HCT116 (cell line): ENCODE measurements around the gene DEPDC5. TPM values are rescaled to one million over a fixed set of nuclear protein-coding genes. Genes with fewer than 3 reads are reported as not detected.

Experiments
- ATAC-seq: fragments of 200-7000 bp; cut with Tn5 transposase; 2 replicates; pipeline ENCODE4 v1.9.1; 2020; ENCODE audit warnings: mild to moderate bottlenecking, moderate library complexity
- BruUV-seq: library from RNA; stranded (reverse); fragments of 400-500 nt; replicated peaks from 2 replicates; lab custom pipeline; 2021; lab: Mats Ljungman, UMichigan
- CTCF ChIA-PET: fragments of 300-600 bp; sonication (Branson Sonifier 250); formaldehyde crosslinking; loops from one replicate; lab custom pipeline; 2021; ENCODE audit warnings: antibody characterized with exemption; lab: Charles Lee
- POLR2A ChIA-PET: fragments of 300-600, 350-600 bp; sonication (Branson Sonifier 250); formaldehyde crosslinking; loops from one replicate; lab custom pipeline; 2021; ENCODE audit warnings: antibody characterized with exemption; lab: Charles Lee
- RAD21 ChIA-PET, 2 experiments: fragments of 300-600 bp; sonication (Branson Sonifier 250); formaldehyde crosslinking; loops; one replicate each; lab custom pipeline; 2023; ENCODE audit warnings: low total read pairs in 2 of 2; ENCODE audit not compliant: uncharacterized antibody in 2 of 2, unreplicated experiment in 2 of 2, low non-redundant PET in 1 of 2; lab: Charles Lee
- DNase-seq: peaks from one replicate; pipeline ENCODE4 v3.0.0-alpha.2; 2010; ENCODE audit warnings: low read depth, low spot score
- H2AFZ ChIP-seq: fragments of 200-600 bp; shearing (Covaris generic), sonication (generic); 2 replicates; pipeline ENCODE4 v1.6.1; 2017; ENCODE audit warnings: low read depth, mixed run types, mixed read lengths, antibody characterized with exemption, low read length; ENCODE audit not compliant: poor library complexity, severe bottlenecking
- H3K27ac ChIP-seq: 2 replicates; pipeline ENCODE4 v1.5.1; 2012; ENCODE audit warnings: low read depth, low read length
- H3K27me3 ChIP-seq: fragments of 200-600 bp; sonication (generic); 2 replicates; pipeline ENCODE4 v1.6.1; 2016; ENCODE audit warnings: mixed run types, low read length, mixed read lengths; ENCODE audit not compliant: insufficient read depth
- H3K36me3 ChIP-seq, 2 experiments: fragments of 200-500 bp in 1 of 2; fragments of 200-600 bp in 1 of 2; sonication (Bioruptor generic) in 1 of 2; sonication (generic) in 1 of 2; 2 replicates each; pipeline versions ENCODE4 v1.5.1 to v1.6.1; 2014 to 2016; ENCODE audit warnings: low read length in 2 of 2, inconsistent platforms in 1 of 2, mixed read lengths in 1 of 2, mixed run types in 1 of 2; ENCODE audit not compliant: insufficient read depth in 2 of 2, control insufficient read depth in 1 of 2
- H3K4me1 ChIP-seq, 2 experiments: fragments of 200-600 bp in 1 of 2; sonication (generic) in 1 of 2; 2 replicates each; pipeline versions ENCODE4 v1.5.1 to v1.6.1; 2012 to 2017; ENCODE audit warnings: low read length in 2 of 2, inconsistent platforms in 1 of 2, mild to moderate bottlenecking in 1 of 2, mixed read lengths in 1 of 2, mixed run types in 1 of 2, moderate library complexity in 1 of 2; ENCODE audit not compliant: insufficient read depth in 2 of 2, control insufficient read depth in 1 of 2
- H3K4me2 ChIP-seq: fragments of 200-600 bp; sonication (generic); 2 replicates; pipeline ENCODE4 v1.6.1; 2017; ENCODE audit warnings: mixed run types, low read length, mixed read lengths
- H3K4me3 ChIP-seq, 2 experiments: fragments of 200-600 bp in 1 of 2; sonication (generic) in 1 of 2; replicated peaks in 1 of 2; 2 replicates each; pipeline ENCODE4 v1.5.1; 2011 to 2016; ENCODE audit warnings: low read length in 2 of 2, control low read depth in 1 of 2, low read depth in 1 of 2, mild to moderate bottlenecking in 1 of 2, mixed read lengths in 1 of 2, mixed run types in 1 of 2
- H3K79me2 ChIP-seq: fragments of 200-600 bp; sonication (generic); 2 replicates; pipeline ENCODE4 v1.6.1; 2017; ENCODE audit warnings: mild to moderate bottlenecking, mixed run types, low read length, moderate library complexity, mixed read lengths; ENCODE audit not compliant: insufficient read depth
- H3K9ac ChIP-seq: fragments of 200-600 bp; sonication (generic); 2 replicates; pipeline ENCODE4 v1.6.1; 2016; ENCODE audit warnings: low read length, mixed read lengths
- H3K9me2 ChIP-seq: fragments of 200-600 bp; sonication (generic), shearing (Covaris generic); 2 replicates; pipeline ENCODE4 v1.6.1; 2017; ENCODE audit warnings: mixed run types, mild to moderate bottlenecking, moderate library complexity; ENCODE audit not compliant: insufficient read depth
- H3K9me3 ChIP-seq, 2 experiments: fragments of 200-500 bp in 1 of 2; fragments of 200-600 bp in 1 of 2; sonication (Bioruptor generic) in 1 of 2; sonication (generic) in 1 of 2; 2 replicates each; pipeline ENCODE4 v1.6.1; 2014 to 2017; ENCODE audit warnings: low read length in 2 of 2, mixed read lengths in 2 of 2, inconsistent platforms in 1 of 2, low read depth in 1 of 2, mild to moderate bottlenecking in 1 of 2, mixed run types in 1 of 2, moderate library complexity in 1 of 2; ENCODE audit not compliant: control insufficient read depth in 1 of 2, insufficient read depth in 1 of 2
- H4K20me1 ChIP-seq: fragments of 200-600 bp; sonication (generic), shearing (Covaris generic); 2 replicates; pipeline ENCODE4 v1.6.1; 2017; ENCODE audit warnings: mixed run types, mild to moderate bottlenecking, moderate library complexity; ENCODE audit not compliant: insufficient read depth
- CBX3 ChIP-seq: IDR thresholded peaks from 2 replicates; pipeline ENCODE4 v1.6.1; 2012; ENCODE audit warnings: low read depth
- CEBPB ChIP-seq: IDR thresholded peaks from 2 replicates; pipeline ENCODE4 v1.6.1; 2012; ENCODE audit warnings: low read depth
- CTCF ChIP-seq, 3 experiments: fragments of 200-600 bp in 1 of 3; sonication (generic) in 1 of 3; IDR thresholded peaks in 2 of 3; conservative IDR thresholded peaks in 1 of 3; 2 replicates each; pipeline ENCODE4 v1.5.1; 2012 to 2017; ENCODE audit warnings: low read depth in 2 of 3, low read length in 2 of 3, antibody characterized with exemption in 1 of 3, borderline replicate concordance in 1 of 3, control low read depth in 1 of 3, mild to moderate bottlenecking in 1 of 3, mixed read lengths in 1 of 3, mixed run types in 1 of 3, moderate library complexity in 1 of 3; ENCODE audit not compliant: insufficient read depth in 1 of 3
- EGR1 ChIP-seq: IDR thresholded peaks from 2 replicates; pipeline ENCODE4 v1.6.1; 2012; ENCODE audit warnings: low read depth
- ELF1 ChIP-seq: IDR thresholded peaks from 2 replicates; pipeline ENCODE4 v1.6.1; 2012; ENCODE audit warnings: low read depth, borderline replicate concordance
- EZH2 ChIP-seq: fragments of 200-600 bp; sonication (generic); IDR thresholded peaks from 2 replicates; pipeline ENCODE4 v1.6.1; 2017; ENCODE audit warnings: antibody characterized with exemption, mixed run types
- EZH2phosphoT487 ChIP-seq: fragments of 200-600 bp; IDR thresholded peaks from 2 replicates; pipeline ENCODE4 v1.6.1; 2018; ENCODE audit warnings: antibody characterized with exemption, borderline replicate concordance
- JUND ChIP-seq: IDR thresholded peaks from 2 replicates; pipeline ENCODE4 v1.6.1; 2012
- MAX ChIP-seq: IDR thresholded peaks from 2 replicates; pipeline ENCODE4 v1.6.1; 2012
- POLR2A ChIP-seq: IDR thresholded peaks from 2 replicates; pipeline ENCODE4 v1.7.0; 2011; ENCODE audit warnings: borderline replicate concordance; ENCODE audit not compliant: insufficient read depth, insufficient read length; ENCODE audit errors: extremely low read depth
- POLR2AphosphoS5 ChIP-seq: IDR thresholded peaks from 2 replicates; pipeline ENCODE4 v1.6.1; 2011; ENCODE audit warnings: mild to moderate bottlenecking, low read depth, low read length, moderate library complexity
- RAD21 ChIP-seq: IDR thresholded peaks from 2 replicates; pipeline ENCODE4 v1.6.1; 2012; ENCODE audit warnings: low read depth, mild to moderate bottlenecking
- SIN3A ChIP-seq: IDR thresholded peaks from 2 replicates; pipeline ENCODE4 v1.6.1; 2012; ENCODE audit warnings: low read depth
- TCF7L2 ChIP-seq: IDR thresholded peaks from 2 replicates; pipeline ENCODE4 v1.7.0; 2011; ENCODE audit warnings: borderline replicate concordance, inconsistent platforms; ENCODE audit not compliant: insufficient read depth, insufficient read length; ENCODE audit errors: extremely low read depth
- YY1 ChIP-seq: IDR thresholded peaks from 2 replicates; pipeline ENCODE4 v1.6.1; 2011; ENCODE audit warnings: low read length, low read depth, moderate library complexity, mild to moderate bottlenecking; ENCODE audit not compliant: insufficient replicate concordance; ENCODE audit errors: extremely low read depth
- ZBTB33 ChIP-seq: IDR thresholded peaks from 2 replicates; pipeline ENCODE4 v1.6.1; 2011; ENCODE audit warnings: mild to moderate bottlenecking, low read length, moderate library complexity; ENCODE audit not compliant: insufficient replicate concordance; ENCODE audit errors: extremely low read depth
- ZFX ChIP-seq: fragments of 450-650 bp; IDR thresholded peaks from 2 replicates; pipeline ENCODE4 v1.6.1; 2017
- intact Hi-C: fragments of 100-400 bp; cut with micrococcal nuclease; formaldehyde crosslinking; loops from 2 replicates; pipeline ENCODE4 v1.10.0; 2022
- total RNA-seq: library from RNA; stranded (reverse); gene quantifications from one replicate; pipeline ENCODE4 v1.2.1, GENCODE V29; 2021; ENCODE audit not compliant: unreplicated experiment

DEPDC5 gene
- total RNA-seq, 1 experiment from 2014 or later: 35.0 TPM

- DNase-seq (no peak), ATAC-seq (no peak; the same call in 1 of the 2 replicates)
- no peaks in the 10 kb centered on the region for H4K20me1 ChIP-seq
- no TSS peak for BruUV-seq
- no peaks in the 10 kb centered on the region for H3K9me3 ChIP-seq
- no peaks in the 10 kb centered on the region for H3K9me2 ChIP-seq
- intact Hi-C loops: no loop called here
- peaks cover 83% of the 10 kb centered on the region for H3K79me2 ChIP-seq
- H3K27me3 ChIP-seq: no peaks in the 10 kb centered on the region
- RAD21 ChIA-PET: no interaction called here
- H2AFZ ChIP-seq: no peak overlapping the region
- peak overlapping the region; percentile 35; the same call in 1 of the 2 replicates for H3K4me2 ChIP-seq
- CTCF ChIA-PET: no interaction called here
- TF ChIP-seq POLR2A (no peak), RAD21 (no peak), YY1 (no peak), ZFX (no peak), POLR2AphosphoS5 (no peak), EZH2 (no peak), CEBPB (no peak), MAX (no peak), ELF1 (no peak), EGR1 (no peak), SIN3A (no peak), TCF7L2 (no peak)
- H3K27ac ChIP-seq: no peak overlapping the region
- H3K4me1 ChIP-seq: peaks cover 0 to 12% of the 10 kb centered on the region in 2 experiments; a peak in 1 of 4 replicates
- no peak overlapping the region for H3K4me3 ChIP-seq
- H3K9ac ChIP-seq: no peak overlapping the region
- POLR2A ChIA-PET: no interaction called here
- H3K36me3 ChIP-seq: peaks cover 4 to 10% of the 10 kb centered on the region in 2 experiments; a peak in 2 of 4 replicates
These were observed 19.3 kb upstream of the DEPDC5 start for GRCh38 chr22:31734512-31734911.

- ChIA-PET CTCF (no interaction called here), POLR2A (interaction anchor here (0.9 kb wide), 1 partner anchor 8 kb away, joined by 5 read pairs; no protein-coding TSS in a partner anchor), RAD21 (no interaction called here)
- ATAC-seq (no peak), DNase-seq (no peak)
- BruUV-seq: no TSS peak
- Histone ChIP-seq H3K27ac (no peak overlapping the region), H3K36me3 (peaks cover 7 to 10% of the 10 kb centered on the region in 2 experiments; a peak in 2 of 4 replicates), H3K79me2 (peaks cover 80% of the 10 kb centered on the region), H2AFZ (no peak overlapping the region), H3K9ac (no peak overlapping the region), H4K20me1 (no peaks in the 10 kb centered on the region), H3K4me2 (no peak overlapping the region), H3K4me3 (no peak overlapping the region), H3K9me2 (no peaks in the 10 kb centered on the region), H3K9me3 (no peaks in the 10 kb centered on the region), H3K4me1 (peaks cover 6 to 27% of the 10 kb centered on the region in 2 experiments; a peak in 3 of 4 replicates), H3K27me3 (no peaks in the 10 kb centered on the region)
- intact Hi-C loops: no loop called here
- TF ChIP-seq JUND: no peak
- no peak for TF ChIP-seq RAD21
- no peak for TF ChIP-seq CBX3
- no peak for TF ChIP-seq ZBTB33
- TF ChIP-seq TCF7L2: no peak
- no peak for TF ChIP-seq YY1
- no peak for TF ChIP-seq ZFX
- no peak for TF ChIP-seq POLR2A
- no peak for TF ChIP-seq SIN3A
- no peak for TF ChIP-seq EZH2phosphoT487
- no peak for TF ChIP-seq CTCF (IDR thresholded peaks at IDR 0.05 in 2 of 3, conservative IDR thresholded peaks at IDR 0.05 in 1 of 3; ENCODE audit: borderline replicate concordance in 1 of 3, insufficient read depth in 1 of 3, low read depth in 2 of 3, low read length in 2 of 3)
These were observed 17.4 kb upstream of the DEPDC5 start for GRCh38 chr22:31736458-31736857.
